HG03159 (cell line): ENCODE results near the gene HMGXB3.
"Not testable (repeated sequence)": the region's sequence is repeated elsewhere in the genome, so short reads cannot be mapped to it uniquely, and the experiment has no call there.

Experiments used
- ATAC-seq: cut with Tn5 transposase; IDR thresholded peaks from one replicate; pipeline ENCODE4 v1.9.1; 2021; ENCODE audit warnings: mild to moderate bottlenecking, moderate library complexity; ENCODE audit not compliant: unreplicated experiment

Gene HMGXB3

GRCh38 chr5:150017226-150018005 lies 16.9 kb downstream of the HMGXB3 start:
- no peak for ATAC-seq

- ATAC-seq: no peak
These were observed 19.7 kb downstream of the HMGXB3 start for GRCh38 chr5:150020249-150020648.

GRCh38 chr5:150021491-150022157 lies 21.1 kb downstream of the HMGXB3 start:
- ATAC-seq: no peak

GRCh38 chr5:150022158-150022531 lies 21.6 kb downstream of the HMGXB3 start:
- no peak for ATAC-seq

GRCh38 chr5:150022681-150023080 lies 22.1 kb downstream of the HMGXB3 start:
- no peak for ATAC-seq

- ATAC-seq: no peak
These were observed 22.6 kb downstream of the HMGXB3 start for GRCh38 chr5:150023136-150023535.

- no peak for ATAC-seq
These were observed 23.9 kb downstream of the HMGXB3 start for GRCh38 chr5:150024346-150024984.

- no peak for ATAC-seq
These were observed 26.2 kb downstream of the HMGXB3 start for GRCh38 chr5:150026682-150027172.

GRCh38 chr5:150028047-150028446 lies 27.5 kb downstream of the HMGXB3 start:
- not testable (repeated sequence) for ATAC-seq

- ATAC-seq: no peak
These were observed 32.8 kb downstream of the HMGXB3 start for GRCh38 chr5:150033334-150033733.

- ATAC-seq: no peak
These were observed 34.1 kb downstream of the HMGXB3 start for GRCh38 chr5:150034662-150035061.

GRCh38 chr5:150035139-150035895 lies 34.8 kb downstream of the HMGXB3 start:
- ATAC-seq: peak; percentile 98

GRCh38 chr5:150036513-150036912 lies 36.0 kb downstream of the HMGXB3 start:
- ATAC-seq: no peak

- ATAC-seq: no peak
These were observed 38.0 kb downstream of the HMGXB3 start for GRCh38 chr5:150038547-150038946.

- no peak for ATAC-seq
These were observed 41.9 kb downstream of the HMGXB3 start for GRCh38 chr5:150042459-150042858.

GRCh38 chr5:150043657-150044328 lies 43.3 kb downstream of the HMGXB3 start:
- ATAC-seq: no peak

GRCh38 chr5:150044329-150044681 lies 43.8 kb downstream of the HMGXB3 start:
- no peak for ATAC-seq

- no peak for ATAC-seq
These were observed 44.2 kb downstream of the HMGXB3 start for GRCh38 chr5:150044712-150045111.

GRCh38 chr5:150045549-150045948 lies 45.0 kb downstream of the HMGXB3 start:
- no peak for ATAC-seq

GRCh38 chr5:150046031-150046430 lies 45.5 kb downstream of the HMGXB3 start:
- no peak for ATAC-seq
